ENCODE results near the gene HEATR5A.

- TF ChIP-seq CTCF (IDR thresholded peaks at IDR 0.05) (no peak), POLR2A (IDR thresholded peaks at IDR 0.05) (no peak)
These were observed 137.2 kb downstream of the HEATR5A start for GRCh38 chr14:31283153-31283552.

Measured in esophagus squamous epithelium (tissue), 4 donors.